HCT116 (cell line): ENCODE measurements around the gene CDH22. TPM values are rescaled to one million over a fixed set of nuclear protein-coding genes. Genes with fewer than 3 reads are reported as not detected.

Experiments
- ATAC-seq: fragments of 200-7000 bp; cut with Tn5 transposase; 2 replicates; pipeline ENCODE4 v1.9.1; 2020; ENCODE audit warnings: mild to moderate bottlenecking, moderate library complexity
- BruUV-seq: library from RNA; stranded (reverse); fragments of 400-500 nt; replicated peaks from 2 replicates; lab custom pipeline; 2021; lab: Mats Ljungman, UMichigan
- CTCF ChIA-PET: fragments of 300-600 bp; sonication (Branson Sonifier 250); formaldehyde crosslinking; loops from one replicate; lab custom pipeline; 2021; ENCODE audit warnings: antibody characterized with exemption; lab: Charles Lee
- POLR2A ChIA-PET: fragments of 300-600, 350-600 bp; sonication (Branson Sonifier 250); formaldehyde crosslinking; loops from one replicate; lab custom pipeline; 2021; ENCODE audit warnings: antibody characterized with exemption; lab: Charles Lee
- RAD21 ChIA-PET, 2 experiments: fragments of 300-600 bp; sonication (Branson Sonifier 250); formaldehyde crosslinking; loops; one replicate each; lab custom pipeline; 2023; ENCODE audit warnings: low total read pairs in 2 of 2; ENCODE audit not compliant: uncharacterized antibody in 2 of 2, unreplicated experiment in 2 of 2, low non-redundant PET in 1 of 2; lab: Charles Lee
- DNase-seq: peaks from one replicate; pipeline ENCODE4 v3.0.0-alpha.2; 2010; ENCODE audit warnings: low read depth, low spot score
- H2AFZ ChIP-seq: fragments of 200-600 bp; shearing (Covaris generic), sonication (generic); 2 replicates; pipeline ENCODE4 v1.6.1; 2017; ENCODE audit warnings: low read depth, mixed run types, mixed read lengths, antibody characterized with exemption, low read length; ENCODE audit not compliant: poor library complexity, severe bottlenecking
- H3K27ac ChIP-seq: 2 replicates; pipeline ENCODE4 v1.5.1; 2012; ENCODE audit warnings: low read depth, low read length
- H3K27me3 ChIP-seq: fragments of 200-600 bp; sonication (generic); 2 replicates; pipeline ENCODE4 v1.6.1; 2016; ENCODE audit warnings: mixed run types, low read length, mixed read lengths; ENCODE audit not compliant: insufficient read depth
- H3K36me3 ChIP-seq, 2 experiments: fragments of 200-500 bp in 1 of 2; fragments of 200-600 bp in 1 of 2; sonication (Bioruptor generic) in 1 of 2; sonication (generic) in 1 of 2; 2 replicates each; pipeline versions ENCODE4 v1.5.1 to v1.6.1; 2014 to 2016; ENCODE audit warnings: low read length in 2 of 2, inconsistent platforms in 1 of 2, mixed read lengths in 1 of 2, mixed run types in 1 of 2; ENCODE audit not compliant: insufficient read depth in 2 of 2, control insufficient read depth in 1 of 2
- H3K4me1 ChIP-seq, 2 experiments: fragments of 200-600 bp in 1 of 2; sonication (generic) in 1 of 2; 2 replicates each; pipeline versions ENCODE4 v1.5.1 to v1.6.1; 2012 to 2017; ENCODE audit warnings: low read length in 2 of 2, inconsistent platforms in 1 of 2, mild to moderate bottlenecking in 1 of 2, mixed read lengths in 1 of 2, mixed run types in 1 of 2, moderate library complexity in 1 of 2; ENCODE audit not compliant: insufficient read depth in 2 of 2, control insufficient read depth in 1 of 2
- H3K4me2 ChIP-seq: fragments of 200-600 bp; sonication (generic); 2 replicates; pipeline ENCODE4 v1.6.1; 2017; ENCODE audit warnings: mixed run types, low read length, mixed read lengths
- H3K4me3 ChIP-seq, 2 experiments: fragments of 200-600 bp in 1 of 2; sonication (generic) in 1 of 2; replicated peaks in 1 of 2; 2 replicates each; pipeline ENCODE4 v1.5.1; 2011 to 2016; ENCODE audit warnings: low read length in 2 of 2, control low read depth in 1 of 2, low read depth in 1 of 2, mild to moderate bottlenecking in 1 of 2, mixed read lengths in 1 of 2, mixed run types in 1 of 2
- H3K79me2 ChIP-seq: fragments of 200-600 bp; sonication (generic); 2 replicates; pipeline ENCODE4 v1.6.1; 2017; ENCODE audit warnings: mild to moderate bottlenecking, mixed run types, low read length, moderate library complexity, mixed read lengths; ENCODE audit not compliant: insufficient read depth
- H3K9ac ChIP-seq: fragments of 200-600 bp; sonication (generic); 2 replicates; pipeline ENCODE4 v1.6.1; 2016; ENCODE audit warnings: low read length, mixed read lengths
- H3K9me2 ChIP-seq: fragments of 200-600 bp; sonication (generic), shearing (Covaris generic); 2 replicates; pipeline ENCODE4 v1.6.1; 2017; ENCODE audit warnings: mixed run types, mild to moderate bottlenecking, moderate library complexity; ENCODE audit not compliant: insufficient read depth
- H3K9me3 ChIP-seq, 2 experiments: fragments of 200-500 bp in 1 of 2; fragments of 200-600 bp in 1 of 2; sonication (Bioruptor generic) in 1 of 2; sonication (generic) in 1 of 2; 2 replicates each; pipeline ENCODE4 v1.6.1; 2014 to 2017; ENCODE audit warnings: low read length in 2 of 2, mixed read lengths in 2 of 2, inconsistent platforms in 1 of 2, low read depth in 1 of 2, mild to moderate bottlenecking in 1 of 2, mixed run types in 1 of 2, moderate library complexity in 1 of 2; ENCODE audit not compliant: control insufficient read depth in 1 of 2, insufficient read depth in 1 of 2
- H4K20me1 ChIP-seq: fragments of 200-600 bp; sonication (generic), shearing (Covaris generic); 2 replicates; pipeline ENCODE4 v1.6.1; 2017; ENCODE audit warnings: mixed run types, mild to moderate bottlenecking, moderate library complexity; ENCODE audit not compliant: insufficient read depth
- JUND ChIP-seq: IDR thresholded peaks from 2 replicates; pipeline ENCODE4 v1.6.1; 2012
- REST ChIP-seq: IDR thresholded peaks from 2 replicates; pipeline ENCODE4 v1.6.1; 2012; ENCODE audit warnings: low read depth
- YY1 ChIP-seq: IDR thresholded peaks from 2 replicates; pipeline ENCODE4 v1.6.1; 2011; ENCODE audit warnings: low read length, low read depth, moderate library complexity, mild to moderate bottlenecking; ENCODE audit not compliant: insufficient replicate concordance; ENCODE audit errors: extremely low read depth
- ZBTB33 ChIP-seq: IDR thresholded peaks from 2 replicates; pipeline ENCODE4 v1.6.1; 2011; ENCODE audit warnings: mild to moderate bottlenecking, low read length, moderate library complexity; ENCODE audit not compliant: insufficient replicate concordance; ENCODE audit errors: extremely low read depth
- intact Hi-C: fragments of 100-400 bp; cut with micrococcal nuclease; formaldehyde crosslinking; loops from 2 replicates; pipeline ENCODE4 v1.10.0; 2022
- total RNA-seq: library from RNA; stranded (reverse); gene quantifications from one replicate; pipeline ENCODE4 v1.2.1, GENCODE V29; 2021; ENCODE audit not compliant: unreplicated experiment

Gene CDH22
- total RNA-seq, 1 experiment from 2014 or later = 1.8 TPM

- TF ChIP-seq YY1 (no peak), REST (no peak), ZBTB33 (no peak), JUND (no peak)
- H3K4me3 ChIP-seq = no peak overlapping the region
- H2AFZ ChIP-seq = no peak overlapping the region
- no peak overlapping the region for H3K27ac ChIP-seq
- ATAC-seq (no peak), DNase-seq (no peak)
- H3K4me2 ChIP-seq = no peak overlapping the region
- H3K79me2 ChIP-seq = no peaks in the 10 kb centered on the region
- ChIA-PET RAD21 (interaction anchor here in 1 of 2 experiments (0.6 kb wide), 1 partner anchor 14 kb away, joined by 4 read pairs; no protein-coding TSS in a partner anchor), POLR2A (no interaction called here), CTCF (interaction anchor here (1.4 to 1.5 kb wide), 2 partner anchors 24 to 132 kb away, joined by 3 read pairs; no protein-coding TSS in a partner anchor)
- no peaks in the 10 kb centered on the region for H3K36me3 ChIP-seq
- BruUV-seq = no TSS peak
- H3K27me3 ChIP-seq = no peaks in the 10 kb centered on the region
- no peaks in the 10 kb centered on the region for H3K9me2 ChIP-seq
- no peak overlapping the region for H3K9ac ChIP-seq
- intact Hi-C loops = no loop called here
- H4K20me1 ChIP-seq = no peaks in the 10 kb centered on the region
- H3K9me3 ChIP-seq = no peaks in the 10 kb centered on the region
- H3K4me1 ChIP-seq = peaks cover 0 to 11% of the 10 kb centered on the region in 2 experiments; a peak in 2 of 4 replicates
Observed at GRCh38 chr20:46282669-46283068, 25.6 kb downstream of the CDH22 start.
